ENCODE results near the gene TMEM150B. TPM values are rescaled to one million over a fixed set of nuclear protein-coding genes. Genes with fewer than 3 reads are reported as not detected.

Gene TMEM150B
- total RNA-seq, 4 donors from 2014 or later, result 2.6 TPM; not detected in 3

- no peaks in the 10 kb centered on the region for H3K27me3 ChIP-seq
- intact Hi-C loops (cut with DNase I; ENCODE audit: low total_unique reads), result no loop called here
Observed at GRCh38 chr19:55360902-55361301, 35.8 kb upstream of the TMEM150B start.

GRCh38 chr19:55358943-55359908 lies 34.1 kb upstream of the TMEM150B start:
- H3K4me1 ChIP-seq, result peaks cover 0 to 6% of the 10 kb centered on the region in 2 donors
- TF ChIP-seq CTCF (IDR thresholded peaks at IDR 0.05) (no peak), POLR2A (IDR thresholded peaks at IDR 0.05) (no peak)
- H3K9me3 ChIP-seq, result no peaks in the 10 kb centered on the region
- H3K4me3 ChIP-seq, result no peak overlapping the region
- DNase-seq, result no peak
- no peak overlapping the region for H3K27ac ChIP-seq
- intact Hi-C loops (cut with DNase I; ENCODE audit: low total_unique reads), result no loop called here
- peaks cover 2 to 7% of the 10 kb centered on the region in 2 donors for H3K27me3 ChIP-seq
- no peaks in the 10 kb centered on the region for H3K36me3 ChIP-seq

More at GRCh38 chr19:55360902-55361301, 35.8 kb upstream of the TMEM150B start:
- Histone ChIP-seq H3K9me3 (no peaks in the 10 kb centered on the region), H3K36me3 (no peaks in the 10 kb centered on the region), H3K4me3 (no peak overlapping the region), H3K4me1 (no peaks in the 10 kb centered on the region), H3K27ac (no peak overlapping the region)
- no peak for DNase-seq
- no peak for TF ChIP-seq CTCF (IDR thresholded peaks at IDR 0.05)
- TF ChIP-seq POLR2A (IDR thresholded peaks at IDR 0.05), result no peak

GRCh38 chr19:55358493-55358892 lies 33.4 kb upstream of the TMEM150B start:
- intact Hi-C loops (cut with DNase I; ENCODE audit: low total_unique reads), result no loop called here
- no peaks in the 10 kb centered on the region for H3K36me3 ChIP-seq
- H3K4me1 ChIP-seq, result peaks cover 1 to 11% of the 10 kb centered on the region in 2 donors
- no peak overlapping the region for H3K27ac ChIP-seq
- no peak for DNase-seq
- H3K4me3 ChIP-seq, result no peak overlapping the region
- H3K27me3 ChIP-seq, result peaks cover 10 to 13% of the 10 kb centered on the region in 2 donors
- H3K9me3 ChIP-seq, result no peaks in the 10 kb centered on the region
- TF ChIP-seq CTCF (IDR thresholded peaks at IDR 0.05) (no peak), POLR2A (IDR thresholded peaks at IDR 0.05) (no peak)

- intact Hi-C loops (cut with DNase I; ENCODE audit: low total_unique reads), result no loop called here
- peaks cover 24 to 36% of the 10 kb centered on the region in 2 donors for H3K27me3 ChIP-seq
- H3K27ac ChIP-seq, result no peak overlapping the region
- H3K4me3 ChIP-seq, result no peak overlapping the region
- DNase-seq, result no peak
- H3K4me1 ChIP-seq, result peaks cover 5 to 16% of the 10 kb centered on the region in 2 donors
- H3K36me3 ChIP-seq, result no peaks in the 10 kb centered on the region
- TF ChIP-seq POLR2A (IDR thresholded peaks at IDR 0.05), result no peak
- no peak for TF ChIP-seq CTCF (IDR thresholded peaks at IDR 0.05)
- H3K9me3 ChIP-seq, result no peaks in the 10 kb centered on the region
Observed at GRCh38 chr19:55355213-55355821, 30.2 kb upstream of the TMEM150B start.

Measured in uterus (tissue), 4 donors.